Stimulated activated naive B cell treated with anti-CD40 and anti-IgM and Interleukin-4, amounts not matched to agents 10 μg/mL and 1 μg/mL and 100 μg/mL, for 72 hours (primary cell): ENCODE data around the gene CDH13.
A peak's percentile ranks its signal among the peaks of the same experiment; 100 is the strongest.

Experiments
- ATAC-seq, 2 donors: fragments of 150-1000 bp; cut with Tn5 transposase; replicated peaks; 2 replicates each; pipeline ENCODE4 v1.10.0; 2021; ENCODE audit warnings: moderate library complexity in 1 of 2
- DNase-seq: peaks from one replicate; pipeline ENCODE4 v3.0.0; 2021
- H3K27ac Mint-ChIP-seq: one replicate; pipeline ENCODE4 v1.8.0; 2022; ENCODE audit warnings: mild to moderate bottlenecking, mixed read lengths
- H3K27me3 Mint-ChIP-seq, 2 donors: one replicate each; pipeline ENCODE4 v1.8.0; 2022; ENCODE audit warnings: mixed read lengths in 2 of 2
- H3K36me3 Mint-ChIP-seq, 2 donors: one replicate each; pipeline ENCODE4 v1.8.0; 2022; ENCODE audit warnings: mixed read lengths in 2 of 2, mild to moderate bottlenecking in 1 of 2
- H3K4me1 Mint-ChIP-seq, 2 donors: one replicate each; pipeline ENCODE4 v1.8.0; 2022; ENCODE audit warnings: mixed read lengths in 2 of 2, mild to moderate bottlenecking in 1 of 2
- H3K4me3 Mint-ChIP-seq, 2 donors: one replicate each; pipeline ENCODE4 v1.8.0; 2022; ENCODE audit warnings: mild to moderate bottlenecking in 2 of 2, mixed read lengths in 2 of 2, moderate library complexity in 1 of 2
- H3K9me3 Mint-ChIP-seq, 2 donors: one replicate each; pipeline ENCODE4 v1.8.0; 2022; ENCODE audit warnings: mixed read lengths in 2 of 2, mild to moderate bottlenecking in 1 of 2

Gene CDH13

DNA sequence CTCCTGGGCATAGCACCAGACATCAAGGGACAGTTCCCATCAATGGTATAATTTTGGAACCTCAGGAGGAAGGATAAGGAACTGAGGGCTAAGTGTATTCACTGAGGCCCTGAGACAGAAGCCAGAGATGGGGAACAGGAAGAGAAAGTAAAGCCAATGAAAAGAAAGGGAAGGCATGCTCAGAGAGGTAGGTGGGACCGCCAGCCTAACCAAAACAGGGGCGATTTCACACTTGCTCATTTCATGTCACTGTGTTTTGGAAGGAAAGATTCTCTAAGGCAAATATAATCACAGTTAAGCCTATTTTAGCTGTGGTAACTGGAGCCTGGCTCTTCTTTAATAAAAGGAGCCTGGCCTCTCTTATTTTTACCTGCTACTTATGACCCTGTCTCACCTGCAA, 411.1 kb downstream of the CDH13 start:
- H3K36me3 Mint-ChIP-seq = no peaks in the 10 kb centered on the region
- H3K4me3 Mint-ChIP-seq = no peak overlapping the region
- ATAC-seq = no peak
- peaks cover 5 to 7% of the 10 kb centered on the region in 2 donors for H3K27me3 Mint-ChIP-seq
- H3K9me3 Mint-ChIP-seq = no peaks in the 10 kb centered on the region
- no peak overlapping the region for H3K27ac Mint-ChIP-seq
- no peak for DNase-seq
- no peaks in the 10 kb centered on the region for H3K4me1 Mint-ChIP-seq

- Mint-ChIP-seq H3K4me3 (no peak overlapping the region), H3K27me3 (peaks cover 5 to 7% of the 10 kb centered on the region in 2 donors), H3K4me1 (no peaks in the 10 kb centered on the region), H3K36me3 (no peaks in the 10 kb centered on the region), H3K9me3 (no peaks in the 10 kb centered on the region), H3K27ac (no peak overlapping the region)
- DNase-seq (no peak), ATAC-seq (peak; percentile 16 to 34)
These were observed 413.4 kb downstream of the CDH13 start for GRCh38 chr16:83040174-83040573.

GRCh38 chr16:83044589-83044988, 417.8 kb downstream of the CDH13 start:
- Mint-ChIP-seq H3K4me1 (no peaks in the 10 kb centered on the region), H3K9me3 (peaks cover 2 to 5% of the 10 kb centered on the region in 2 donors), H3K4me3 (no peak overlapping the region), H3K27me3 (no peaks in the 10 kb centered on the region), H3K36me3 (no peaks in the 10 kb centered on the region), H3K27ac (no peak overlapping the region)
- DNase-seq (no peak), ATAC-seq (no peak)

GRCh38 chr16:83045790-83046189, 419.0 kb downstream of the CDH13 start:
- no peaks in the 10 kb centered on the region for H3K36me3 Mint-ChIP-seq

DNA sequence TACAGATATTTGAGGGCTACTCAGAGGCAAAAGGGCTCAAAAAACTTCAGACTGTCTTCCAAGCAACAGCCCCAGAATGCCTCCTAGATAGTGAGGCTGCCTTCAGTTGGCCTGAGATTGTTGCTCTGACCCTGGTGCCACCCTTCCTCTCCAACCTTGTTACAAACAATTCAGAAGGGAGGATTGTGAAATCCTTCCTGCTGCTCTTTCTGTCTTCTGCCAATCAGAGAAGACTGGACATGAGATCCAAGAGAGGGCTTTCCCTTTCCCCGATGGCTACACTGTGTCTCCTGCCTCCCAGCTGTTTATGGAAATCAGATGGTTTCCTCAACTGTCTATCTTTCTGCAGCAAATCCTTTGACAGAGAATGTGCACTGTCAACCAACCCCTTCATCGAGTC, 419.9 kb downstream of the CDH13 start:
- H3K9me3 Mint-ChIP-seq = peaks cover 7 to 14% of the 10 kb centered on the region in 2 donors
- H3K27ac Mint-ChIP-seq = no peak overlapping the region
- no peaks in the 10 kb centered on the region for H3K36me3 Mint-ChIP-seq
- H3K27me3 Mint-ChIP-seq = peaks cover 0 to 4% of the 10 kb centered on the region in 2 donors
- DNase-seq = no peak
- H3K4me3 Mint-ChIP-seq = no peak overlapping the region
- ATAC-seq = no peak
- no peaks in the 10 kb centered on the region for H3K4me1 Mint-ChIP-seq

More at GRCh38 chr16:83045790-83046189, 419.0 kb downstream of the CDH13 start:
- Mint-ChIP-seq H3K27me3 (peaks cover 0 to 4% of the 10 kb centered on the region in 2 donors), H3K27ac (no peak overlapping the region), H3K4me3 (no peak overlapping the region), H3K9me3 (peaks cover 7 to 11% of the 10 kb centered on the region in 2 donors), H3K4me1 (no peaks in the 10 kb centered on the region)
- no peak for DNase-seq
- no peak for ATAC-seq

- no peak for DNase-seq
- Mint-ChIP-seq H3K27me3 (peaks cover 0 to 4% of the 10 kb centered on the region in 2 donors), H3K36me3 (no peaks in the 10 kb centered on the region)
These were observed 424.7 kb downstream of the CDH13 start for GRCh38 chr16:83051451-83051850.

DNA sequence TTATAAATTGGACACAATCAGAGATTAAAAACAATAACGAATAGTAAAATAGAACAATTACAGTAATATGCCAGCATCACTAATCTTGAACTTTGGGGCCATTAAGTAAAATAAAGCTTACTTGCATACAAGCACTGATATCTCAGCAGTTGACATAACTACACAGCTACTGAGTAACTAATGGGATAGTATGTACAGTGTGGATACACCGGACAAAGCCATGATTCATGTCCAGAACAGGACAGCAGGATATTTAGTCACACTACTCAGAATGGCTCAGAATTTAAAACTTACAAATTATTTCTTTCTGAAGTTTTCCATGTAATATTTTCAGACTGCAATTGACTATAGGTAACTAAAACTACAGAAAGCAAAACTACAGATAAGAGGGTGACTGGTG, 427.5 kb downstream of the CDH13 start:
- Mint-ChIP-seq H3K36me3 (no peaks in the 10 kb centered on the region), H3K4me1 (no peaks in the 10 kb centered on the region), H3K4me3 (no peak overlapping the region), H3K27me3 (peaks cover 0 to 4% of the 10 kb centered on the region in 2 donors), H3K9me3 (peaks cover 7 to 9% of the 10 kb centered on the region in 2 donors), H3K27ac (no peak overlapping the region)
- DNase-seq (no peak), ATAC-seq (no peak)

More at GRCh38 chr16:83051451-83051850, 424.7 kb downstream of the CDH13 start:
- Mint-ChIP-seq H3K27ac (no peak overlapping the region), H3K4me3 (no peak overlapping the region), H3K4me1 (no peaks in the 10 kb centered on the region), H3K9me3 (peaks cover 7 to 14% of the 10 kb centered on the region in 2 donors)
- no peak for ATAC-seq

- no peak overlapping the region for H3K4me3 Mint-ChIP-seq
- no peak overlapping the region for H3K27ac Mint-ChIP-seq
- H3K27me3 Mint-ChIP-seq = peaks cover 0 to 7% of the 10 kb centered on the region in 2 donors
- no peaks in the 10 kb centered on the region for H3K36me3 Mint-ChIP-seq
- ATAC-seq (no peak), DNase-seq (no peak)
- H3K9me3 Mint-ChIP-seq = peaks cover 0 to 2% of the 10 kb centered on the region in 2 donors
- H3K4me1 Mint-ChIP-seq = no peaks in the 10 kb centered on the region
These were observed 431.6 kb downstream of the CDH13 start for GRCh38 chr16:83058376-83058775.

DNA sequence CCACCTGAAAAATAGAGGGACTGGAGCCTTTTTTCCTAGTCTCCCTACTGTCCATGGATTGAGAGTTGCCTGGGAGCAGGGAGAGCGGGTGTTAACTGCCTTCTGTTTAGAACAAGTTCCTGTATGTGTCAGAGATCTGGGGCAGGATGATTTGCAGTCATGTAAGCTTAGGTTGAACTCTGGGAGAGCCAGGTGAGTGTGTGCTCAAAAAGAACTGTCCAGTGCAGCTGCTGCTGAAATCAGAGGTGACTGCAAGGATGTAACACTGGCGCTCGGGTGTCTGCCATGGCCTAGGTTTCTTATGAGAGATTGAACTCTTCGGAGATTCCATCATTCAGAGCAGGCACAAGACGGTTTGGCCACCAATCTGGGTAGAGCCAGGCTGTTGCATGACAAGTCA, 432.5 kb downstream of the CDH13 start:
- DNase-seq (no peak), ATAC-seq (no peak)
- H3K27ac Mint-ChIP-seq = no peak overlapping the region
- H3K4me3 Mint-ChIP-seq = no peak overlapping the region
- H3K9me3 Mint-ChIP-seq = peaks cover 0 to 2% of the 10 kb centered on the region in 2 donors
- H3K4me1 Mint-ChIP-seq = no peaks in the 10 kb centered on the region
- no peaks in the 10 kb centered on the region for H3K36me3 Mint-ChIP-seq
- peaks cover 0 to 7% of the 10 kb centered on the region in 2 donors for H3K27me3 Mint-ChIP-seq

DNA sequence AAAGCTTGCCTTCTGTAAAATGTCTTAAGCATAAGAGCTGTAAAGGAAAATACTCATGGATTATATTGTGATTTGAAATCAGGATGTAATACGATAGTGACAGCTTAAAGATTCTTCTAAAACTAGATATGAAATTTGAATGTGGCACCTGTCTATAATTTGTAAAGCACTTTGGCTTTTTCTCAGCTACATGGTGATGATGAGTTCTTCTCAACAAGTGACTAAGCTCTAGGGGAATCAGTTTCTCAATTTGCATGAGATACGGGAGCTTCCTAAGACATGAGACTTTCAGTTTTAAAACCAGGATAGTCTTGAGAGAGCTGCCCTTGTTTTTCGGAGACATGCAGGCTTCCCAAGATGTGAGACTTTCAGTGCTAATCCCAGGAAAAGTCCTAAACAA, 439.2 kb downstream of the CDH13 start:
- Mint-ChIP-seq H3K36me3 (no peaks in the 10 kb centered on the region), H3K27ac (no peak overlapping the region), H3K27me3 (peaks cover 0 to 7% of the 10 kb centered on the region in 2 donors), H3K9me3 (peaks cover 4 to 5% of the 10 kb centered on the region in 2 donors), H3K4me3 (no peak overlapping the region), H3K4me1 (no peaks in the 10 kb centered on the region)
- DNase-seq (no peak), ATAC-seq (no peak)

DNA sequence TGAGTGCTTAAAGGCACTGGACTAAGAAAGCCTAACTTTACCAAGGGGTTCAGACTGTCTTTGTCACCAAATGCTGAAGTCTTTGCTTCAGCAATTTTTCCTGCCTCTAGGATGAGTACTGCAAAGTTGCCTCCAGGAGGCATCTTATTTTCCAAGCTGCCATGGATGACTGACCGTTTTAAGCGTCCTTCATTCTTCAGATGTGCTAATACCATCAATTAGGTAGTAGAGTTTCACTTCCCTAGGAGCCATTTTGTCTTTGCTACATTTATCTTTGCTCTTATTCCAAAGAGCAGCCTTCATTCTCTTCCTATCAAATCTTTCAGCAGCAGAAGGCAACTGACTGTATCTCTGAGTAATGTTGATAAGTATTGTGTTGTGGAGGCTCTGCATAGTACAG, 440.1 kb downstream of the CDH13 start:
- DNase-seq (no peak), ATAC-seq (no peak)
- Mint-ChIP-seq H3K27me3 (peaks cover 0 to 6% of the 10 kb centered on the region in 2 donors), H3K36me3 (no peaks in the 10 kb centered on the region), H3K4me1 (no peaks in the 10 kb centered on the region), H3K27ac (no peak overlapping the region), H3K4me3 (no peak overlapping the region), H3K9me3 (peaks cover 4 to 5% of the 10 kb centered on the region in 2 donors)

DNA sequence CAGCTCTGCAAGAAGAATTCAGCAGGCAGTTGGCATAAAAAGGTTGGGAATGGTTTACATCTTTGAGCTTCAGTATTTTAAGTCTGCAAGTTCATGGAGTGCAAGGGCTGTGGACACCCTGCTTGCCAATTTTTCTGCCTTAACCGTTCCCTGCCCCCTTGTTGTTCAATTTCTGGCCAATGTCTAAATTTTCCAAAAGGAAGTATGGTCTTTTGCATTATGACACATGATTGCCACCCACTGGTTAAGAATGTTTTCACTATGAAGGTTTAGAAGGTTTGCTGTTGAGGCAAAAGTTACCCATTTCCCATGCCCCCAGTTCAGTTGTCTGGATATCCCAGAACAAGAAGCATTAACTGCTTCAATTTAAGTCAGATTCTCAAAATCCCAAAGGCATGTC, 441.9 kb downstream of the CDH13 start:
- H3K27me3 Mint-ChIP-seq = no peaks in the 10 kb centered on the region
- peaks cover 4 to 5% of the 10 kb centered on the region in 2 donors for H3K9me3 Mint-ChIP-seq
- no peaks in the 10 kb centered on the region for H3K36me3 Mint-ChIP-seq
- ATAC-seq (no peak), DNase-seq (no peak)
- H3K27ac Mint-ChIP-seq = no peak overlapping the region
- no peak overlapping the region for H3K4me3 Mint-ChIP-seq
- H3K4me1 Mint-ChIP-seq = no peaks in the 10 kb centered on the region

- H3K4me3 Mint-ChIP-seq = no peak overlapping the region
- no peaks in the 10 kb centered on the region for H3K4me1 Mint-ChIP-seq
- no peak for ATAC-seq
- peaks cover 0 to 3% of the 10 kb centered on the region in 2 donors for H3K9me3 Mint-ChIP-seq
- no peaks in the 10 kb centered on the region for H3K27me3 Mint-ChIP-seq
- no peaks in the 10 kb centered on the region for H3K36me3 Mint-ChIP-seq
- DNase-seq = no peak
- H3K27ac Mint-ChIP-seq = no peak overlapping the region
These were observed 443.8 kb downstream of the CDH13 start for GRCh38 chr16:83070416-83071209.

GRCh38 chr16:83075956-83076355, 449.2 kb downstream of the CDH13 start:
- Mint-ChIP-seq H3K27me3 (no peaks in the 10 kb centered on the region), H3K9me3 (no peaks in the 10 kb centered on the region), H3K36me3 (no peaks in the 10 kb centered on the region), H3K4me3 (no peak overlapping the region), H3K4me1 (no peaks in the 10 kb centered on the region), H3K27ac (no peak overlapping the region)
- ATAC-seq (no peak), DNase-seq (no peak)

GRCh38 chr16:83083361-83083760, 456.6 kb downstream of the CDH13 start:
- no peaks in the 10 kb centered on the region for H3K4me1 Mint-ChIP-seq
- DNase-seq = no peak
- H3K36me3 Mint-ChIP-seq = no peaks in the 10 kb centered on the region
- peaks cover 4 to 5% of the 10 kb centered on the region in 2 donors for H3K9me3 Mint-ChIP-seq
- ATAC-seq = no peak
- no peak overlapping the region for H3K27ac Mint-ChIP-seq
- no peak overlapping the region for H3K4me3 Mint-ChIP-seq
- peaks cover 0 to 5% of the 10 kb centered on the region in 2 donors for H3K27me3 Mint-ChIP-seq
